Measurements from ENCODE around the gene GNAI1.

GNAI1 gene

GRCh38 chr7:80165177-80165576 is 30.5 kb downstream of the GNAI1 start:
- no peak for DNase-seq

- DNase-seq, result no peak
These were observed 35.8 kb downstream of the GNAI1 start for GRCh38 chr7:80170445-80170844.

GRCh38 chr7:80172387-80172786 is 37.8 kb downstream of the GNAI1 start:
- no peak for DNase-seq

- DNase-seq, result no peak
These were observed 41.1 kb downstream of the GNAI1 start for GRCh38 chr7:80175744-80176143.

GRCh38 chr7:80181411-80181810 is 46.8 kb downstream of the GNAI1 start:
- DNase-seq, result no peak

- DNase-seq, result no peak
These were observed 48.1 kb downstream of the GNAI1 start for GRCh38 chr7:80182630-80183276.

- DNase-seq, result no peak
These were observed 48.7 kb downstream of the GNAI1 start for GRCh38 chr7:80183351-80183750.

- no peak for DNase-seq
These were observed 49.5 kb downstream of the GNAI1 start for GRCh38 chr7:80183900-80184685.

GRCh38 chr7:80184693-80185092 is 50.1 kb downstream of the GNAI1 start:
- DNase-seq, result no peak

- DNase-seq, result no peak
These were observed 50.9 kb downstream of the GNAI1 start for GRCh38 chr7:80185571-80185970.

- DNase-seq, result no peak
These were observed 52.1 kb downstream of the GNAI1 start for GRCh38 chr7:80186721-80187120.

- DNase-seq, result no peak
These were observed 52.6 kb downstream of the GNAI1 start for GRCh38 chr7:80187279-80187678.

- DNase-seq, result no peak
These were observed 53.1 kb downstream of the GNAI1 start for GRCh38 chr7:80187727-80188126.

- DNase-seq, result no peak
These were observed 55.0 kb downstream of the GNAI1 start for GRCh38 chr7:80189638-80190037.

- no peak for DNase-seq
These were observed 63.0 kb downstream of the GNAI1 start for GRCh38 chr7:80197627-80198026.

- DNase-seq, result no peak
These were observed 64.4 kb downstream of the GNAI1 start for GRCh38 chr7:80199051-80199450.

GRCh38 chr7:80204454-80204853 is 69.8 kb downstream of the GNAI1 start:
- no peak for DNase-seq

GRCh38 chr7:80204919-80205318 is 70.3 kb downstream of the GNAI1 start:
- no peak for DNase-seq

- DNase-seq, result no peak
These were observed 72.1 kb downstream of the GNAI1 start for GRCh38 chr7:80206763-80207162.

- DNase-seq, result no peak
These were observed 72.9 kb downstream of the GNAI1 start for GRCh38 chr7:80207501-80207900.

GRCh38 chr7:80208700-80209099 is 74.1 kb downstream of the GNAI1 start:
- no peak for DNase-seq

- DNase-seq, result no peak
These were observed 75.8 kb downstream of the GNAI1 start for GRCh38 chr7:80210400-80210799.

GRCh38 chr7:80213814-80214213 is 79.2 kb downstream of the GNAI1 start:
- no peak for DNase-seq

- no peak for DNase-seq
These were observed 81.1 kb downstream of the GNAI1 start for GRCh38 chr7:80215734-80216133.

Measured in activated naive CD4-positive, alpha-beta T cell treated with Interleukin-2 at 50 U/mL for 16 hours (primary cell).